A673 (cell line): ENCODE data around the gene FAM124A.

Experiments used
- EZH2 ChIP-seq: fragments of 200-600 bp; sonication (generic); IDR thresholded peaks from 2 replicates; pipeline ENCODE4 v1.6.1; 2017; ENCODE audit warnings: borderline replicate concordance, low read depth, mild to moderate bottlenecking, mixed read lengths, antibody characterized with exemption, low read length; ENCODE audit not compliant: poor library complexity, severe bottlenecking
- TF ChIP-seq, protein P1 (sequence below): fragments of 300-800, 200-600 bp; sonication (generic); conservative IDR thresholded peaks from 2 replicates; pipeline ENCODE4 v1.5.1; 2017; ENCODE audit warnings: low read depth, mild to moderate bottlenecking, antibody characterized with exemption, low read length, moderate library complexity, mixed read lengths

DNA sequence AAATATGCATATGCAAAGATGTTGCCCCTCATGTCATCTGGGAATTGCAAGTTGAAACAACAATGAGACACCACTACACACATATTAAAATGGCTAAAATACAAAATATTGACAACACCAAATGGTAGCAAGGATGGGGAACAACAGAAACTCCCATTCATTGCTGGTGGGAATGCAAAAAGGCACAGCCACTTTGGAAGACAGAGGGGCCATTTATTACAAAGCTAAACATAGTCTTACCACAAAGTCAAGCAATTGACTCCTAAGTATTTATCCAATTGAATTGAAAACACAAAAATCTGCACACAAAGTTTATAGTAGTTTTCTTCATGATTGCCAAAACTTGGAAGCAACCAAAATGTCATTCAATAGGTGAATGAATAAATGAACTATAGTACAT, 111.2 kb downstream of the FAM124A start:
- TF ChIP-seq, protein P1, sequence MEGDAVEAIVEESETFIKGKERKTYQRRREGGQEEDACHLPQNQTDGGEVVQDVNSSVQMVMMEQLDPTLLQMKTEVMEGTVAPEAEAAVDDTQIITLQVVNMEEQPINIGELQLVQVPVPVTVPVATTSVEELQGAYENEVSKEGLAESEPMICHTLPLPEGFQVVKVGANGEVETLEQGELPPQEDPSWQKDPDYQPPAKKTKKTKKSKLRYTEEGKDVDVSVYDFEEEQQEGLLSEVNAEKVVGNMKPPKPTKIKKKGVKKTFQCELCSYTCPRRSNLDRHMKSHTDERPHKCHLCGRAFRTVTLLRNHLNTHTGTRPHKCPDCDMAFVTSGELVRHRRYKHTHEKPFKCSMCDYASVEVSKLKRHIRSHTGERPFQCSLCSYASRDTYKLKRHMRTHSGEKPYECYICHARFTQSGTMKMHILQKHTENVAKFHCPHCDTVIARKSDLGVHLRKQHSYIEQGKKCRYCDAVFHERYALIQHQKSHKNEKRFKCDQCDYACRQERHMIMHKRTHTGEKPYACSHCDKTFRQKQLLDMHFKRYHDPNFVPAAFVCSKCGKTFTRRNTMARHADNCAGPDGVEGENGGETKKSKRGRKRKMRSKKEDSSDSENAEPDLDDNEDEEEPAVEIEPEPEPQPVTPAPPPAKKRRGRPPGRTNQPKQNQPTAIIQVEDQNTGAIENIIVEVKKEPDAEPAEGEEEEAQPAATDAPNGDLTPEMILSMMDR, result no peak
- TF ChIP-seq EZH2, result no peak
